ENCODE measurements around the gene SMOC2.
"Not testable (repeated sequence)": the region's sequence is repeated elsewhere in the genome, so short reads cannot be mapped to it uniquely, and the experiment has no call there.

SMOC2 gene

DNA sequence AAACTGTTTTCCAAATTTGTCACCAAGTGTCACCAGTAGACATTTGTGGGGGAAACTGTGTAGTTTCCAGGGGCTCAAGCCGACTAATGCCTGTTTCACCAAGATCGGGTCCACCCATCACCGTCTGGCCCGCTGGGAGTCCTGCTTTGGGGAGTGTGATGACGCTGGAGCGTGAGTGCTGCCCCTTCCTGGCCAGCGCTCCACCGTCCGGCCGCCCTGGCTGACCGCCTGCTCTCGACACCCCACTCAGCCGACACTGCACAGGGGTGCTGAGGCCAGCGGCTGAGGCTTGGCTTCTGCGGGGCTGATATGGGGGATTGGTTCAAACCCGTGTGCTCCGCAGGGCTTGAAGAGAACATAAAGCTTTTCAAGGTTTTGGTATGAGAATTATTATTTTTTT lies 160.1 kb downstream of the SMOC2 start:
- DNase-seq (ENCODE audit: low read depth) = no peak

GRCh38 chr6:168601546-168601945 lies 160.6 kb downstream of the SMOC2 start:
- DNase-seq (ENCODE audit: low read depth) = no peak

GRCh38 chr6:168602576-168602975 lies 161.6 kb downstream of the SMOC2 start:
- no peak for DNase-seq (ENCODE audit: low read depth)

- no peak for DNase-seq (ENCODE audit: low read depth)
Measured at GRCh38 chr6:168603234-168603633, 162.2 kb downstream of the SMOC2 start.

GRCh38 chr6:168605964-168606363 lies 165.0 kb downstream of the SMOC2 start:
- no peak for DNase-seq (ENCODE audit: low read depth)

- no peak for DNase-seq (ENCODE audit: low read depth)
Measured at GRCh38 chr6:168606722-168607121, 165.7 kb downstream of the SMOC2 start.

DNA sequence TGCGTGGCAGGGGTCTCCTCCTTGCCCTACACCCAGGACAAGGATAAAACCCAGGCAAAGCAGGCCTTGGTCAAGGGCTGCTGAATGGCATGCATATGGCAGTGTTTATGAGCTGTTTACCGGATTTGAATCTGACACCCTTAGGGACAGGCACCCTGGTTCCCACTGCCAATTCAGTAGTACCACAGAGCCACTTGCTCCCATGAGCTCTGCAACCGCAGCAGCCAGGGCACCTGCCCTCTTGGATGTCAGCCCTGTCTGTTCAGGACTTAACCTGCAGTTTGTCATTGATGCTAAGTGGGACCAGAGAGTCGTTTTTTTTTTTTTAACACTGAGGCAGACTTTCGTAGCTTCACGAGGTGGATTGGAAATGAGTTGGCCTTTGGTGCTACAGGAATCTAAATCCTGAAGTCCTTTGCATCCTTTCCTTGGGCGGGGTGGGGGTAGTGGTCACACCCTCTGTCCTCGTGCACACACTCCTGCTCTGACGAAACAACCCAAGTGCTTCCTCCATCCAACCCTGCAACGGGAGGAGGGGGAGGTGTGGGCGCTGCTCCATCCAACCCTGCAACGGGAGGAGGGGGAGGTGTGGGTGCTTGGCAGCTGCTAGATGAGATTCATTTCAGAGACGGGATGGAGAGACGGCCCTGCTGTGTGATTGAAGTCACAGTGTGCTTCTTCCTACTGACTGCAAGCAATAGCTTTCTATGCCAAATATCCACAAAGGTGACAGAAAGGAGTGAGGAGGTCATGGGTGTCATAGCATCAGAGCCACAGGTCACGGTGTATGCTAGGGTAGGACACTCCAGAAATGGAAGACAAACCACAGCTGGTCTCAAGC lies 166.5 kb downstream of the SMOC2 start:
- no peak for DNase-seq (ENCODE audit: low read depth)

GRCh38 chr6:168608113-168608400 lies 167.1 kb downstream of the SMOC2 start:
- no peak for DNase-seq (ENCODE audit: low read depth)

DNA sequence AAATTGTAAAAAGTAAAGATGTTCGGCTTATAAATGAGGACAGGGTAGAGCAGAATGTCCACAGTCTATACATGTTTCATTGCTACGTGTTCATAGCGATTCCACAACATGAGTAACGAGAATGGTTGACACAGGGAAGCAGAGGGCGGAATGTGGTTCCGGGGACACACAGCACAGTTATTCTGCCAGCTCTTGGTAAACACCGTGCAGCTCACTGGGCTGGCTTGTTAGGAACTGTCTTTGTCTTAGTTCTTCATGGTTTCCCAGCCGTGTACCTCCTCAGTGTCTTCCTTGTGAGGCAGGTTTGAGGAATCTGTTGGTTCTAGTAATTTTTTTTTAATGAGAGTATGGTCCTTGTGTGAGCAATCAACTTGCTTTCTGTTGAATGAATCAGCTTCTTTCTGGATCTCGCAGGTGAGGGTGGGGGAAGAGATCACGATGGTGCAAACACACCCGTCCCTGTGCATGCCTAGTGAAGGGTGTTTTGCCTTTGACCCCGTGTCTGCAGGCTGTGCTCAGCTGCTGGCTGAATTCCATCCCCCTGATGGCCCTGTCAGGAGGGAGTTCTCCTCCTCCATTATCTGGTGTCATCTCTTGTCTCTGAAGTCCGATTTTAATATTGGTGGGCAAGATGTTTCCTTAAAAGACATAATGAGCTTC lies 168.2 kb downstream of the SMOC2 start:
- DNase-seq (ENCODE audit: low read depth) = no peak

DNA sequence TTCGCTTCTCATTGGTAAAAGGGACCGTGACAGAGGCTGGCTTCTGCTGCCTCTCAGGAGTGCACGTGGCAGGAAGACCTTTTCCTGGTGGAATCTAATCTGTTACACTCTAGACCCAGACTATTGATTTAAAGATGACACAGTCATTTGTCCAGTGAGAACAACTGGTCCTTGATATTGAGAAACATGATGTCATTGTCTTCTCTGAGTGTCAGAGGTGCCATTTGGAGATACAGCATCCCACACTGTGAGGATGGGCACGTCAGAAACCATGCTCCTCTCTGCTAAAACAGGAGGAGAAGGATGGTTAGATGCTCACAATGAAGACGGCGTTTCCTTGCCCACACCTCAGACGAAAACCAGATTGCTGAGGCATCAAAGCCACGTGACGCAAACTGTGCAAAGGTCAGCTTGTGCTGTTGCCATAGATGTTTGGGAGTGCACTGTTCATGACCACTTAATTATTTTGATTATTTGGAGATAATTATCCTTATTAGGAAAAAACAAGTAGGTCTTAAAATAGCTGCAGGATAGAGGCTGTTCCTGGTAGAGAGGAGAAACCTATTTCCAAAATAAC lies 169.0 kb downstream of the SMOC2 start:
- no peak for DNase-seq (ENCODE audit: low read depth)

DNA sequence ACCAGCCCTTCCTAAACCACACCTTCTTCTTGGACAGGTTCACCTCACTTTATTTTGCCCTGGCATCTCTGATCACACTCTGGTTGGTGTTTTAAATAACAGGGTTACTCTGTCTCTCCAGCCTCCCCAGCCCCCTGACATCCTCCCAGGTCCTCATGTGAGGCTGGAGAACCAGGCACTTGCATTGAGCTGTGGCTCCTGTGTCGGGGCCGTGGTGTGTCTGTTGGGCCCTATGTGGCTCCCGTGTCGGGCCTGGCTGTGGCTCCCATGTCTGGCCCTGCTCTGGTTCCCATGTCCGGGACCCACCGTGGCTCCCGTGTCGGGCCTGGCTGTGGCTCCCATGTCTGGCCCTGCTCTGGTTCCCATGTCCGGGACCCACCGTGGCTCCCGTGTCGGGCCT lies 170.0 kb downstream of the SMOC2 start:
- DNase-seq (ENCODE audit: low read depth) = not testable (repeated sequence)

GRCh38 chr6:168611691-168612090 lies 170.7 kb downstream of the SMOC2 start:
- no peak for DNase-seq (ENCODE audit: low read depth)

DNA sequence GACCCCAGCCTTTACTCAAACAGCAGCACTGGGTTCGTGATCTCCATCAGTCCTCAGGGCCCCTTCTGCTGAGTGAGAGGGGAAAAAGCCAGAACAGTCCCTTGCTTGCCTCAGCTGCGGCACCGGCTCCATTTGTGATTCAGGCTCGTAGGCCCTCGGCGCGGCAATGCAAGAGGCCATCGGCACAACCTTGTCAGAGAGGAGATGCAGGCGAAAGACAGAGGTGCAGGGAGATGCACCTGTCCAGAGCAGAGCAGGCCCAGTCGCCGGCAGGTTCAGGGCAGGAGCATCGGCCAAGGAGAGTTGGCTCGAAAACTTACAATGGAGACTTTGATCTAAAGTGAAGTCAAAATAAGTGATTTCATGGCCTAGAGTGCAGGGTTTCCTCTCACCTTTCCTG lies 171.6 kb downstream of the SMOC2 start:
- no peak for DNase-seq (ENCODE audit: low read depth)

DNA sequence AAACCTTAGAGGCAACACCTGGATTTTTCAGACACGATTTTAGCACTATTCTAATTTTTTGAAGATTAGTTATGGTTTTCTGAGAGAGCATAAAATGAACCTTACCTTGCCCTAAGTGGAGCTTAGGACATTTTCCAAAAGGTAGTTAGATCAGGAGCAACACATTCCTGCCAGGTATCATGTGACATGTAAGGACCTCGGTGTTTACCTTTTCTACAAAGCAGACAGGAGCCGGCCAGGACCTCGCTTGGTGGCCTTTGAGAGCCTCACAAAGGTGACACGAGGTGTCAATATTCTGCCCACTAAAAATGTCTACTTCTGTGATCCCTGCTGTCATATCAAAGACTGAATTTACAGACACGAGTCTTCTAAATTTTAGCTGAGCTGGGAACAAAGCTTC lies 174.9 kb downstream of the SMOC2 start:
- DNase-seq (ENCODE audit: low read depth) = no peak

- no peak for DNase-seq (ENCODE audit: low read depth)
Measured at GRCh38 chr6:168616816-168617765, 176.1 kb downstream of the SMOC2 start.

DNA sequence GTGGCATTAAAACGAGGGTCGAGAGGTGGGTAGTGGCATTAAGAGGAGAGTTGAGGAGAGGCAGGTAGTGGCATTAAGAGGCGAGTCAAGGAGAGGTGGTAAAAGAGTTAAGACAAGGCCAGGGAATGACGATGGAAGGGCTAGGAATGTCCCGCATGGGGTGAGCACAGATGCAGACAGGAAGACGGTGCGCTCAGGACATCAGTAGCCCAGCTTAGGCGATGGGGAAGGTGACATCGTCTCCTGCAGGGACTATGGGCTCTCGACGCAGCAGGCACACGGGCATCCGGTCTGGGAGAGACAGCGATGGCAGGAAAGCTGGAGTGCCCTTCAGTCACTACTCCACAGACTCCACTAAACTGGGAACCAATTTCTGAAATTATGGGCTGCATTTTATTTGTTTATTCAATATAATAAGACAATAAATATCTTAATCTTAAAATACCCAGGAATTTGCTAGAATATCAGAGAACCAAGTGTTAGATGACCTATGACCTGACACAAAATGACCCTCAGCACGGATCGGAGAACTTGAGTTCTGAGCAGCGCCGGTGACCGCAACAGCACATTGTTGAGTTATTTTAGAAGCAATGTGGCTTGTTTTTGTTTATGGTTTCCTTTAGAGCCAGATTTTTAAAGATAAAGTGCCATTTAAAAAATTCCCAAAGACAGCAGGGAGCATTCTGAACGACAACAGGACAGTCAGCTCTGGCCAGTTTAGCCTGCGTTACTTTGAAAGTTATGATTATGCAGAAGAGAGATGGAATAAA lies 177.7 kb downstream of the SMOC2 start:
- no peak for DNase-seq (ENCODE audit: low read depth)

- DNase-seq (ENCODE audit: low read depth) = no peak
Measured at GRCh38 chr6:168619560-168620314, 178.8 kb downstream of the SMOC2 start.

DNA sequence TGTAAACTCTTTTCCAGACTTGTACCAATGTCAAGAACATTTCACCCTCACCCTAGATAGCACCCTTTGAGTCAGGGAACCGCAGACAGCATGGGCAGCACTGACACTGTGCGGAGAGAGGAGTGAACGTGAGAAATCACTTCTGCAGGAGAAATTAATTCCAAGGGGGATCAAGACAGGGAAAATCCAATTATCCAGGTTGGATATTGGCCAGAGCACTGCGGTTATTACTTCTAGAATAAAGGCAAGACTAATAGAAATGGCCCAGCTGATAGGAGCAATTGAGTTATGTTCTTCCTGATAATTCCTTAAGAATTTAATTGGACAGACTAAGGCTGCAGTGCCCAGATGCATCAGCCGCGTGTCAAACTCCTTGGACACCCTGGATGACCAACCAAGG lies 179.6 kb downstream of the SMOC2 start:
- DNase-seq (ENCODE audit: low read depth) = no peak

GRCh38 chr6:168623736-168624135 lies 182.8 kb downstream of the SMOC2 start:
- no peak for DNase-seq (ENCODE audit: low read depth)

DNA sequence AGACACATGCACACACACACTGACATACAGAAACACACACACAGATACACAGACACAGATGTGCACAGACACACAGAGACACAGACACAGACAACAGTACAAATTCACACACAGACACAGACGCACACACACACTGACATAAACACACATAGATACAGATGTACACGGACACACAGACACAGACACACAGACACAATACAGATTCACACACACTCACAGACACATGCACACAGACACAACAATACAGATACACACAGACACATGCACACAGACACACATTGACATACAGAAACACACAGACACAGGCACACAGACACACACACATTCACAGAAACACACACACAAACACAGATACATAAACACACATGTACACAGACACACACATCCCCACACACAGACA lies 183.6 kb downstream of the SMOC2 start:
- no peak for DNase-seq (ENCODE audit: low read depth)

- DNase-seq (ENCODE audit: low read depth) = no peak
Measured at GRCh38 chr6:168624948-168625347, 184.0 kb downstream of the SMOC2 start.
